ENCODE measurements around the gene TNS3. TPM values are rescaled to one million over a fixed set of nuclear protein-coding genes. Genes with fewer than 3 reads are reported as not detected.

Gene TNS3
- total and polyA plus RNA-seq, 9 of the 15 experiments (the other 6 are each of a cell fraction or from before 2014, with no cell fraction given): 0.20 TPM; not detected in 8

DNA sequence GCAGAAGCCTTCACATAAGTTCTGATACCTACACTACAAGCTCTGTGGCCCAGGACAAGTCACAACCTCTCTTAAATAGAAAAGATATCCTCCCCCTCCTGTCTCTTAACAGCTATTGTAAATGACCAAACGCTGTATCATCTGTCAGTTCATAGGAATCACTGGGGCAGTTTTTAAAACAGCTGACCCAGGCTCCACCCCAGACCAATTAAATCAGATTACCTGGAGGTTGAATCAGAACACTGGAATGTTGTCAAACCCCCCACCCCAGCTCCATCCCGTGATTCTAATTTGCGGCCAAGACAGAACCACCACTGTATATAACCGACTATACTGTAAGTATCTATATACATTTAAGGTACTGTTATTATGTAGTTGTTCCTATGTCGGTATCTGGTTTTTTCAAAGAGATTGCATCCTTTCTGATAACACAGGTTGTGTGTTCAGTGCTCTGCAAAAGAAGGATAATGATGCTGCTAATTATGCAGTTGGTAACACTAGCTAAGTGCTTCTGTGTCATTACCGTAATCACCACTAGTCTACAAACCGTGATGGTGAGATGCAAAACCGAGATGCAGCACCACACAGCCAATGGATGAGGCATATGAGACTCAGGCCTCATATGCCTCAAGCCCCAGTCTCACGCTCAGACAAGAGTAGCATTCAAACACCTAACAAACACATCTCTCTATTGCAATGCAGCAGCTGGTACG is 47.4 kb downstream of the TNS3 start:
- no peak for TF ChIP-seq PURB (CRISPR knock-in tag; IDR thresholded peaks at IDR 0.05; ENCODE audit: low read depth)
- TF ChIP-seq, protein P1, sequence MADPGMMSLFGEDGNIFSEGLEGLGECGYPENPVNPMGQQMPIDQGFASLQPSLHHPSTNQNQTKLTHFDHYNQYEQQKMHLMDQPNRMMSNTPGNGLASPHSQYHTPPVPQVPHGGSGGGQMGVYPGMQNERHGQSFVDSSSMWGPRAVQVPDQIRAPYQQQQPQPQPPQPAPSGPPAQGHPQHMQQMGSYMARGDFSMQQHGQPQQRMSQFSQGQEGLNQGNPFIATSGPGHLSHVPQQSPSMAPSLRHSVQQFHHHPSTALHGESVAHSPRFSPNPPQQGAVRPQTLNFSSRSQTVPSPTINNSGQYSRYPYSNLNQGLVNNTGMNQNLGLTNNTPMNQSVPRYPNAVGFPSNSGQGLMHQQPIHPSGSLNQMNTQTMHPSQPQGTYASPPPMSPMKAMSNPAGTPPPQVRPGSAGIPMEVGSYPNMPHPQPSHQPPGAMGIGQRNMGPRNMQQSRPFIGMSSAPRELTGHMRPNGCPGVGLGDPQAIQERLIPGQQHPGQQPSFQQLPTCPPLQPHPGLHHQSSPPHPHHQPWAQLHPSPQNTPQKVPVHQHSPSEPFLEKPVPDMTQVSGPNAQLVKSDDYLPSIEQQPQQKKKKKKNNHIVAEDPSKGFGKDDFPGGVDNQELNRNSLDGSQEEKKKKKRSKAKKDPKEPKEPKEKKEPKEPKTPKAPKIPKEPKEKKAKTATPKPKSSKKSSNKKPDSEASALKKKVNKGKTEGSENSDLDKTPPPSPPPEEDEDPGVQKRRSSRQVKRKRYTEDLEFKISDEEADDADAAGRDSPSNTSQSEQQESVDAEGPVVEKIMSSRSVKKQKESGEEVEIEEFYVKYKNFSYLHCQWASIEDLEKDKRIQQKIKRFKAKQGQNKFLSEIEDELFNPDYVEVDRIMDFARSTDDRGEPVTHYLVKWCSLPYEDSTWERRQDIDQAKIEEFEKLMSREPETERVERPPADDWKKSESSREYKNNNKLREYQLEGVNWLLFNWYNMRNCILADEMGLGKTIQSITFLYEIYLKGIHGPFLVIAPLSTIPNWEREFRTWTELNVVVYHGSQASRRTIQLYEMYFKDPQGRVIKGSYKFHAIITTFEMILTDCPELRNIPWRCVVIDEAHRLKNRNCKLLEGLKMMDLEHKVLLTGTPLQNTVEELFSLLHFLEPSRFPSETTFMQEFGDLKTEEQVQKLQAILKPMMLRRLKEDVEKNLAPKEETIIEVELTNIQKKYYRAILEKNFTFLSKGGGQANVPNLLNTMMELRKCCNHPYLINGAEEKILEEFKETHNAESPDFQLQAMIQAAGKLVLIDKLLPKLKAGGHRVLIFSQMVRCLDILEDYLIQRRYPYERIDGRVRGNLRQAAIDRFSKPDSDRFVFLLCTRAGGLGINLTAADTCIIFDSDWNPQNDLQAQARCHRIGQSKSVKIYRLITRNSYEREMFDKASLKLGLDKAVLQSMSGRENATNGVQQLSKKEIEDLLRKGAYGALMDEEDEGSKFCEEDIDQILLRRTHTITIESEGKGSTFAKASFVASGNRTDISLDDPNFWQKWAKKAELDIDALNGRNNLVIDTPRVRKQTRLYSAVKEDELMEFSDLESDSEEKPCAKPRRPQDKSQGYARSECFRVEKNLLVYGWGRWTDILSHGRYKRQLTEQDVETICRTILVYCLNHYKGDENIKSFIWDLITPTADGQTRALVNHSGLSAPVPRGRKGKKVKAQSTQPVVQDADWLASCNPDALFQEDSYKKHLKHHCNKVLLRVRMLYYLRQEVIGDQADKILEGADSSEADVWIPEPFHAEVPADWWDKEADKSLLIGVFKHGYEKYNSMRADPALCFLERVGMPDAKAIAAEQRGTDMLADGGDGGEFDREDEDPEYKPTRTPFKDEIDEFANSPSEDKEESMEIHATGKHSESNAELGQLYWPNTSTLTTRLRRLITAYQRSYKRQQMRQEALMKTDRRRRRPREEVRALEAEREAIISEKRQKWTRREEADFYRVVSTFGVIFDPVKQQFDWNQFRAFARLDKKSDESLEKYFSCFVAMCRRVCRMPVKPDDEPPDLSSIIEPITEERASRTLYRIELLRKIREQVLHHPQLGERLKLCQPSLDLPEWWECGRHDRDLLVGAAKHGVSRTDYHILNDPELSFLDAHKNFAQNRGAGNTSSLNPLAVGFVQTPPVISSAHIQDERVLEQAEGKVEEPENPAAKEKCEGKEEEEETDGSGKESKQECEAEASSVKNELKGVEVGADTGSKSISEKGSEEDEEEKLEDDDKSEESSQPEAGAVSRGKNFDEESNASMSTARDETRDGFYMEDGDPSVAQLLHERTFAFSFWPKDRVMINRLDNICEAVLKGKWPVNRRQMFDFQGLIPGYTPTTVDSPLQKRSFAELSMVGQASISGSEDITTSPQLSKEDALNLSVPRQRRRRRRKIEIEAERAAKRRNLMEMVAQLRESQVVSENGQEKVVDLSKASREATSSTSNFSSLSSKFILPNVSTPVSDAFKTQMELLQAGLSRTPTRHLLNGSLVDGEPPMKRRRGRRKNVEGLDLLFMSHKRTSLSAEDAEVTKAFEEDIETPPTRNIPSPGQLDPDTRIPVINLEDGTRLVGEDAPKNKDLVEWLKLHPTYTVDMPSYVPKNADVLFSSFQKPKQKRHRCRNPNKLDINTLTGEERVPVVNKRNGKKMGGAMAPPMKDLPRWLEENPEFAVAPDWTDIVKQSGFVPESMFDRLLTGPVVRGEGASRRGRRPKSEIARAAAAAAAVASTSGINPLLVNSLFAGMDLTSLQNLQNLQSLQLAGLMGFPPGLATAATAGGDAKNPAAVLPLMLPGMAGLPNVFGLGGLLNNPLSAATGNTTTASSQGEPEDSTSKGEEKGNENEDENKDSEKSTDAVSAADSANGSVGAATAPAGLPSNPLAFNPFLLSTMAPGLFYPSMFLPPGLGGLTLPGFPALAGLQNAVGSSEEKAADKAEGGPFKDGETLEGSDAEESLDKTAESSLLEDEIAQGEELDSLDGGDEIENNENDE (IDR thresholded peaks at IDR 0.05; ENCODE audit: low read depth, low read length): peak; percentile 13
- H4K20me1 ChIP-seq (replicated peaks; ENCODE audit: control insufficient read depth, insufficient read depth, low read length): no peaks in the 10 kb centered on the region
- H3K79me2 ChIP-seq (ENCODE audit: control insufficient read depth, insufficient read depth, low read length): no peaks in the 10 kb centered on the region
- BruUV-seq (replicated peaks): no TSS peak
- ATAC-seq: peak; percentile 47; the same call in 1 of the 3 replicates
- no peak overlapping the region for H3K9ac ChIP-seq (ENCODE audit: insufficient read depth in 1 of 2, low read depth in 2 of 2, low read length in 2 of 2)
- intact Hi-C loops (cut with micrococcal nuclease): no loop called here
- FAIRE-seq: no peak
- 2% methylated on average over 10 of the region's 10 CpGs for WGBS (ENCODE audit: insufficient coverage, low coverage, missing lambda C conversion rate)
- no peak overlapping the region for H3K4me2 ChIP-seq (ENCODE audit: insufficient read depth, low read length)
- no peaks in the 10 kb centered on the region for H3K36me3 ChIP-seq (ENCODE audit: control insufficient read depth, insufficient read depth, low read length)
- ChIA-PET POLR2A (interaction anchor here (0.6 to 0.8 kb wide), 2 partner anchors 29 to 129 kb away, joined by 3 read pairs; no protein-coding TSS in a partner anchor), CTCF (ENCODE audit: low intra/inter-chr PET ratio) (no interaction called here)
- in situ Hi-C loops (cut with MboI): no loop called here
- no peaks in the 10 kb centered on the region for H3K9me3 ChIP-seq (replicated peaks; ENCODE audit: control insufficient read depth, insufficient read depth, low read depth, low read length)
- H2AFZ ChIP-seq (ENCODE audit: low read depth, low read length): no peak overlapping the region
- peaks cover 6 to 52% of the 10 kb centered on the region in 2 experiments; a peak in 4 of 5 replicates for H3K27me3 ChIP-seq (ENCODE audit: control insufficient read depth in 2 of 2, insufficient read depth in 2 of 2, low read length in 2 of 2)
- H3K4me1 ChIP-seq (replicated peaks in 1 of 2; ENCODE audit: control insufficient read depth in 2 of 2, insufficient read depth in 2 of 2, low read length in 2 of 2): no peaks in the 10 kb centered on the region; a peak in 1 of 5 replicates
- DNase-seq (ENCODE audit: extremely low read depth in 1 of 4, low spot score in 3 of 4): peak in 3 of 4 experiments; percentile 2 to 24 (median 17)
- H3K9me1 ChIP-seq (ENCODE audit: control insufficient read depth, insufficient read depth, low read length): no peaks in the 10 kb centered on the region
- H3K4me3 ChIP-seq: no peak overlapping the region
- H3K27ac ChIP-seq (ENCODE audit: extremely low read depth, low read depth, low read length): no peak overlapping the region
